ENCODE measurements around the gene COL25A1.

GRCh38 chr4:109005523-109005922, 296.9 kb downstream of the COL25A1 start:
- TF ChIP-seq ZNF274 (IDR thresholded peaks at IDR 0.05; ENCODE audit: low read depth, low read length): no peak
- TF ChIP-seq SUZ12 (IDR thresholded peaks at IDR 0.05; ENCODE audit: extremely low read depth, insufficient read depth, insufficient read length): no peak
- TF ChIP-seq YY1 (IDR thresholded peaks at IDR 0.05; ENCODE audit: insufficient read depth, insufficient read length): no peak

Measured in NT2/D1 (cell line).